ENCODE results near the gene CCN5.

CCN5 gene

DNA sequence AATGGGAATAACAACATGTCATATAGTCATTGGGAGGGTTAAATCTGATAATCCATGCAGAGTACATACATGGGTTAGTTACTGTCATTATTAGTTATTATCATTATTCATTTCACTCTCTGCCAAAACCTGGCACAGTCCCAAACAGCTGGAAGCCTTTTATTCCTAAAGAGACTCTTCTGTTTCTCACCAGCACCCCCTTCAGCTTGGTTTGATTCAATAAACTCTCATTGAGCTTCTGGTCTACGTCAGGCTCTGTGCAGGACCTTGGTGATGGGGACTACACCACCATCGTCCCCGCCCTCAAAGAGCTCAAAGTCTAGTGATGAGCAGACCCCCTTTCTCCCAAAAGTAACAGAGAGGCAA is 32.8 kb downstream of the CCN5 start:
- TF ChIP-seq CTCF (IDR thresholded peaks at IDR 0.05; ENCODE audit: insufficient read depth, low read length, poor library complexity, severe bottlenecking) (no peak), EZH2phosphoT487 (conservative IDR thresholded peaks at IDR 0.05; ENCODE audit: low read length) (no peak)
- no peak overlapping the region for H3K4me2 ChIP-seq (ENCODE audit: low read depth, low read length, poor library complexity, severe bottlenecking)
- H3K9me3 ChIP-seq (ENCODE audit: insufficient read depth, low read length) = no peaks in the 10 kb centered on the region
- no peak overlapping the region for H2AFZ ChIP-seq (ENCODE audit: low read depth, low read length, severe bottlenecking)
- no peaks in the 10 kb centered on the region for H3K9me2 ChIP-seq (replicated peaks; ENCODE audit: insufficient read depth, low read length)
- H3K4me3 ChIP-seq (ENCODE audit: insufficient read depth, low read length, poor library complexity, severe bottlenecking) = no peak overlapping the region
- H3K79me2 ChIP-seq (ENCODE audit: insufficient read depth, low read length) = no peaks in the 10 kb centered on the region
- H3K9ac ChIP-seq (ENCODE audit: low read length) = no peak overlapping the region
- no peaks in the 10 kb centered on the region for H4K20me1 ChIP-seq (ENCODE audit: low read depth, low read length)
- no peaks in the 10 kb centered on the region for H3K36me3 ChIP-seq (ENCODE audit: low read length)
- H3F3A ChIP-seq (ENCODE audit: insufficient read depth) = no peaks in the 10 kb centered on the region
- no peaks in the 10 kb centered on the region for H3K27me3 ChIP-seq (ENCODE audit: low read length)
- no peak overlapping the region for H3K27ac ChIP-seq (ENCODE audit: low read depth, low read length)

DNA sequence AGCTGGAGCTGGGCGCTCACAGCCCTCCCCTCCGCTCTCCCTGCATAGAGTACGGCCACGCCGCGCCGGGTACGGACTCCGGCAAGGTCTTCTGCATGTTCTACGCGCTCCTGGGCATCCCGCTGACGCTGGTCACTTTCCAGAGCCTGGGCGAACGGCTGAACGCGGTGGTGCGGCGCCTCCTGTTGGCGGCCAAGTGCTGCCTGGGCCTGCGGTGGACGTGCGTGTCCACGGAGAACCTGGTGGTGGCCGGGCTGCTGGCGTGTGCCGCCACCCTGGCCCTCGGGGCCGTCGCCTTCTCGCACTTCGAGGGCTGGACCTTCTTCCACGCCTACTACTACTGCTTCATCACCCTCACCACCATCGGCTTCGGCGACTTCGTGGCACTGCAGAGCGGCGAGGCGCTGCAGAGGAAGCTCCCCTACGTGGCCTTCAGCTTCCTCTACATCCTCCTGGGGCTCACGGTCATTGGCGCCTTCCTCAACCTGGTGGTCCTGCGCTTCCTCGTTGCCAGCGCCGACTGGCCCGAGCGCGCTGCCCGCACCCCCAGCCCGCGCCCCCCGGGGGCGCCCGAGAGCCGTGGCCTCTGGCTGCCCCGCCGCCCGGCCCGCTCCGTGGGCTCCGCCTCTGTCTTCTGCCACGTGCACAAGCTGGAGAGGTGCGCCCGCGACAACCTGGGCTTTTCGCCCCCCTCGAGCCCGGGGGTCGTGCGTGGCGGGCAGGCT is 35.1 kb downstream of the CCN5 start:
- Histone ChIP-seq H3K9ac (ENCODE audit: low read length) (no peak overlapping the region), H2AFZ (ENCODE audit: low read depth, low read length, severe bottlenecking) (no peak overlapping the region), H3K9me3 (ENCODE audit: insufficient read depth, low read length) (no peaks in the 10 kb centered on the region), H3K27me3 (ENCODE audit: low read length) (no peaks in the 10 kb centered on the region), H4K20me1 (ENCODE audit: low read depth, low read length) (no peaks in the 10 kb centered on the region), H3K4me2 (ENCODE audit: low read depth, low read length, poor library complexity, severe bottlenecking) (no peak overlapping the region), H3K27ac (ENCODE audit: low read depth, low read length) (no peak overlapping the region), H3K36me3 (ENCODE audit: low read length) (no peaks in the 10 kb centered on the region), H3K79me2 (ENCODE audit: insufficient read depth, low read length) (no peaks in the 10 kb centered on the region), H3K4me3 (ENCODE audit: insufficient read depth, low read length, poor library complexity, severe bottlenecking) (no peak overlapping the region), H3K9me2 (replicated peaks; ENCODE audit: insufficient read depth, low read length) (no peaks in the 10 kb centered on the region), H3F3A (ENCODE audit: insufficient read depth) (no peaks in the 10 kb centered on the region)
- no peak for TF ChIP-seq CTCF (IDR thresholded peaks at IDR 0.05; ENCODE audit: insufficient read depth, low read length, poor library complexity, severe bottlenecking)
- no peak for TF ChIP-seq EZH2phosphoT487 (conservative IDR thresholded peaks at IDR 0.05; ENCODE audit: low read length)

- Histone ChIP-seq H4K20me1 (ENCODE audit: low read depth, low read length) (no peaks in the 10 kb centered on the region), H3K9me2 (replicated peaks; ENCODE audit: insufficient read depth, low read length) (no peaks in the 10 kb centered on the region), H3F3A (ENCODE audit: insufficient read depth) (no peaks in the 10 kb centered on the region), H2AFZ (ENCODE audit: low read depth, low read length, severe bottlenecking) (no peak overlapping the region), H3K36me3 (ENCODE audit: low read length) (no peaks in the 10 kb centered on the region), H3K79me2 (ENCODE audit: insufficient read depth, low read length) (no peaks in the 10 kb centered on the region), H3K4me3 (ENCODE audit: insufficient read depth, low read length, poor library complexity, severe bottlenecking) (no peak overlapping the region), H3K4me2 (ENCODE audit: low read depth, low read length, poor library complexity, severe bottlenecking) (no peak overlapping the region), H3K9ac (ENCODE audit: low read length) (no peak overlapping the region), H3K27ac (ENCODE audit: low read depth, low read length) (no peak overlapping the region), H3K9me3 (ENCODE audit: insufficient read depth, low read length) (no peaks in the 10 kb centered on the region), H3K27me3 (ENCODE audit: low read length) (no peaks in the 10 kb centered on the region)
- TF ChIP-seq EZH2phosphoT487 (conservative IDR thresholded peaks at IDR 0.05; ENCODE audit: low read length) (no peak), CTCF (IDR thresholded peaks at IDR 0.05; ENCODE audit: insufficient read depth, low read length, poor library complexity, severe bottlenecking) (no peak)
Measured at GRCh38 chr20:44752099-44752931, 37.1 kb downstream of the CCN5 start.
